ENCODE measurements around the gene GLOD4. TPM values are rescaled to one million over a fixed set of nuclear protein-coding genes. Genes with fewer than 3 reads are reported as not detected.

The GLOD4 gene
- total and polyA plus RNA-seq, 2 of the 4 experiments (the other 2 are of a cell fraction), result 26.3 to 36.7 TPM

DNA sequence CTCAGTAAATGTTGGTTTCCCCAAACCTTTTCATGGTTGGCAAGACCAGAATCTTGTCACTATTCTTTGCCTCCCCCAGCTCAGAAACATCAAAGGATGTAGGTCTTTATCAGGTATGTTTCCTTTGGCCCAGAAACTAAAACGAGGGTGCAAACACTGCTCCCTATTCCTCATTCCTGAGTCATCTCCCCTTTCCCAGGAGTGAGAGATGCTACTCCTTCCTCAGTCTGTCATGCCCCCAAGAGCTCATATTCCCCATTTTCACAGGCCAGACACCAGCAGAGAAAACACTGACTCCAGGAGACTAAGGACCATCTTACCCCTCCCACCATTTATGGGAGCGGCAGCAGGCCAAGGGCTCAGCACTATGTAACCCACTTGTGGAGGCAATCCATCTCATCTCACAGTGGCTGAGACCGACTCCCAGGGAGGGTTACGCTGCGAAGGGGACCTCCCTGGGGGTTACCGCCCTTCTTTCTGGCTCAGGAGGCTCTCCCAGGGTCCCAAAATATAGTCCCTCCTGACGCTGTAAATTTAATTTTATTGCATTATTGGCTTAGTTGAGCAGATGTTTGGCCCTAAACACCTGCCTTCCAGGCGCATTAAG is 31.5 kb downstream of the GLOD4 start:
- no peak for ATAC-seq (ENCODE audit: low read depth)
- H2BK20ac ChIP-seq (ENCODE audit: low read depth, low read length), result no peak overlapping the region
- dilution Hi-C loops (cut with HindIII; ENCODE audit: low sequenced_read_pairs, unreplicated experiment), result no loop called here
- H2AFZ ChIP-seq (replicated peaks; ENCODE audit: low read length, poor library complexity), result no peak overlapping the region
- H3K4me2 ChIP-seq (ENCODE audit: low read depth, low read length), result peak overlapping the region; percentile 98; the same call in 1 of the 2 replicates
- H3K4ac ChIP-seq (ENCODE audit: low read depth, low read length), result no peak overlapping the region; the same call in 1 of the 2 replicates
- WGBS, 2 experiments (ENCODE audit: extremely low coverage in 2 of 2, insufficient read length in 1 of 2), result 83% methylated on average over 1 of the region's 8 CpGs; no CpG with 5 or more reads in 1 of the 2 experiments
- in situ Hi-C loops (cut with MboI; ENCODE audit: low sequenced_read_pairs), result no loop called here
- H3K9me3 ChIP-seq (ENCODE audit: control insufficient read depth, insufficient read depth, low read length), result no peaks in the 10 kb centered on the region
- peaks cover 10% of the 10 kb centered on the region for H3K4me1 ChIP-seq (ENCODE audit: control insufficient read depth, insufficient read depth, low read length)
- H3K36me3 ChIP-seq (ENCODE audit: control insufficient read depth, insufficient read depth, low read length), result peaks cover 27% of the 10 kb centered on the region
- no peak overlapping the region for H2BK5ac ChIP-seq (ENCODE audit: low read depth, low read length, poor library complexity, severe bottlenecking)
- ChIA-PET POLR2A (ENCODE audit: unreplicated experiment) (no interaction called here), CTCF (no interaction called here)
- H2AK9ac ChIP-seq (replicated peaks; ENCODE audit: low read depth, low read length, poor library complexity), result peak overlapping the region; percentile 98
- BruUV-seq (replicated peaks), result no TSS peak
- H2BK15ac ChIP-seq (ENCODE audit: low read depth, low read length), result no peak overlapping the region
- no peak overlapping the region for H4K8ac ChIP-seq (ENCODE audit: low read depth in 2 of 2, low read length in 2 of 2)
- peaks cover 23 to 57% of the 10 kb centered on the region in 2 experiments for H3K79me1 ChIP-seq (ENCODE audit: low read depth in 1 of 2, low read length in 2 of 2)
- H2AK5ac ChIP-seq (ENCODE audit: low read depth, low read length), result no peak overlapping the region
- H3K27ac ChIP-seq (ENCODE audit: insufficient read depth, low read length), result no peak overlapping the region
- intact Hi-C loops (cut with micrococcal nuclease), result no loop called here
- no peak overlapping the region for H3K4me3 ChIP-seq (ENCODE audit: insufficient read depth, low read depth, low read length)
- no peak for DNase-seq
- peaks cover 17% of the 10 kb centered on the region for H3K9me1 ChIP-seq (ENCODE audit: insufficient read depth, low read length)
- H4K20me1 ChIP-seq (ENCODE audit: insufficient read depth, low read length), result peaks cover 14% of the 10 kb centered on the region
- no peak overlapping the region for H4K91ac ChIP-seq (ENCODE audit: insufficient read depth, low read depth, low read length)
- no peak overlapping the region for H4K5ac ChIP-seq (ENCODE audit: low read depth, low read length)
- H3K27me3 ChIP-seq (ENCODE audit: control insufficient read depth, insufficient read depth, low read length), result no peaks in the 10 kb centered on the region
- no peak overlapping the region for H2BK120ac ChIP-seq (ENCODE audit: low read depth, low read length)
- TF ChIP-seq CEBPB (IDR thresholded peaks at IDR 0.05; ENCODE audit: low read depth, low read length) (no peak), RAD21 (IDR thresholded peaks at IDR 0.05; ENCODE audit: low read length) (no peak), FOS (IDR thresholded peaks at IDR 0.05; ENCODE audit: low read depth, low read length) (no peak), RFX5 (IDR thresholded peaks at IDR 0.05; ENCODE audit: low read depth, low read length) (no peak), MAZ (IDR thresholded peaks at IDR 0.05; ENCODE audit: borderline replicate concordance, low read depth, low read length) (no peak), SMC3 (IDR thresholded peaks at IDR 0.05; ENCODE audit: low read depth, low read length) (no peak), RCOR1 (IDR thresholded peaks at IDR 0.05; ENCODE audit: insufficient replicate concordance, low read length) (no peak)
- TF ChIP-seq, protein P1, sequence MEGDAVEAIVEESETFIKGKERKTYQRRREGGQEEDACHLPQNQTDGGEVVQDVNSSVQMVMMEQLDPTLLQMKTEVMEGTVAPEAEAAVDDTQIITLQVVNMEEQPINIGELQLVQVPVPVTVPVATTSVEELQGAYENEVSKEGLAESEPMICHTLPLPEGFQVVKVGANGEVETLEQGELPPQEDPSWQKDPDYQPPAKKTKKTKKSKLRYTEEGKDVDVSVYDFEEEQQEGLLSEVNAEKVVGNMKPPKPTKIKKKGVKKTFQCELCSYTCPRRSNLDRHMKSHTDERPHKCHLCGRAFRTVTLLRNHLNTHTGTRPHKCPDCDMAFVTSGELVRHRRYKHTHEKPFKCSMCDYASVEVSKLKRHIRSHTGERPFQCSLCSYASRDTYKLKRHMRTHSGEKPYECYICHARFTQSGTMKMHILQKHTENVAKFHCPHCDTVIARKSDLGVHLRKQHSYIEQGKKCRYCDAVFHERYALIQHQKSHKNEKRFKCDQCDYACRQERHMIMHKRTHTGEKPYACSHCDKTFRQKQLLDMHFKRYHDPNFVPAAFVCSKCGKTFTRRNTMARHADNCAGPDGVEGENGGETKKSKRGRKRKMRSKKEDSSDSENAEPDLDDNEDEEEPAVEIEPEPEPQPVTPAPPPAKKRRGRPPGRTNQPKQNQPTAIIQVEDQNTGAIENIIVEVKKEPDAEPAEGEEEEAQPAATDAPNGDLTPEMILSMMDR (conservative IDR thresholded peaks at IDR 0.05; ENCODE audit: low read depth, low read length), result no peak
- no peak overlapping the region for H3K56ac ChIP-seq (ENCODE audit: extremely low read depth, insufficient read depth, low read length)
- H3K14ac ChIP-seq (replicated peaks; ENCODE audit: low read depth, low read length), result 0 out of 2 replicates have a peak overlapping the region, but pooled peaks have one; percentile 67
- H3K18ac ChIP-seq (ENCODE audit: low read depth, low read length), result no peak overlapping the region
- H3K23ac ChIP-seq (ENCODE audit: low read depth, low read length), result peak overlapping the region; percentile 77
- H3K9ac ChIP-seq (ENCODE audit: low read depth, low read length), result peak overlapping the region; percentile 84; the same call in 1 of the 2 replicates

All from IMR-90 (cell line).